ENCODE measurements around the gene ETAA1. TPM values are rescaled to one million over a fixed set of nuclear protein-coding genes. Genes with fewer than 3 reads are reported as not detected.

ETAA1 gene
- total RNA-seq, 1 donor from 2014 or later = 21.2 TPM

DNA sequence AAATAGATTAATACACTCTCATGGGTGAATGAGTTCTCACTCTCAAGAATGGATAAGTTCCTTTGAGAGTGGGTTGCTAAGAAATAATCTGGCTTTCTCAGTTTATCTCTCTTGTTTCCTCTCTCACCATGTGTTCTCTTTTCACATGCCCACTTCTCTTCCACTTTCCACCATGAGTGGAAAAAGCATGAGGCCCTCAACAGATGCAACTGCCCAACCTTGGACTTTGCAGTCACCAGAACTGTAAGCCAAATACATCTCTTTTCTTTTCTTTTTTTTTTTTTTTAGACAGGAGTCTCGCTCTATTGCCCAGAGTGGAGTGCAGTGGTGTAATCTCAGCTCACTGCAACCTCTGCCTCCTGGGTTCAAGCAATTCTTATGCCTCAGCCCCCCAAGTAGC, 18.1 kb upstream of the ETAA1 start:
- Histone ChIP-seq H3K36me3 (ENCODE audit: control insufficient read depth, insufficient read depth, low read length) (no peaks in the 10 kb centered on the region), H3K27me3 (ENCODE audit: control insufficient read depth, insufficient read depth, low read length) (no peaks in the 10 kb centered on the region), H3K4me3 (ENCODE audit: low read depth, low read length) (no peak overlapping the region)
- TF ChIP-seq, protein P1, sequence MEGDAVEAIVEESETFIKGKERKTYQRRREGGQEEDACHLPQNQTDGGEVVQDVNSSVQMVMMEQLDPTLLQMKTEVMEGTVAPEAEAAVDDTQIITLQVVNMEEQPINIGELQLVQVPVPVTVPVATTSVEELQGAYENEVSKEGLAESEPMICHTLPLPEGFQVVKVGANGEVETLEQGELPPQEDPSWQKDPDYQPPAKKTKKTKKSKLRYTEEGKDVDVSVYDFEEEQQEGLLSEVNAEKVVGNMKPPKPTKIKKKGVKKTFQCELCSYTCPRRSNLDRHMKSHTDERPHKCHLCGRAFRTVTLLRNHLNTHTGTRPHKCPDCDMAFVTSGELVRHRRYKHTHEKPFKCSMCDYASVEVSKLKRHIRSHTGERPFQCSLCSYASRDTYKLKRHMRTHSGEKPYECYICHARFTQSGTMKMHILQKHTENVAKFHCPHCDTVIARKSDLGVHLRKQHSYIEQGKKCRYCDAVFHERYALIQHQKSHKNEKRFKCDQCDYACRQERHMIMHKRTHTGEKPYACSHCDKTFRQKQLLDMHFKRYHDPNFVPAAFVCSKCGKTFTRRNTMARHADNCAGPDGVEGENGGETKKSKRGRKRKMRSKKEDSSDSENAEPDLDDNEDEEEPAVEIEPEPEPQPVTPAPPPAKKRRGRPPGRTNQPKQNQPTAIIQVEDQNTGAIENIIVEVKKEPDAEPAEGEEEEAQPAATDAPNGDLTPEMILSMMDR (IDR thresholded peaks at IDR 0.05; ENCODE audit: insufficient read depth, low read length, poor library complexity, severe bottlenecking) = no peak
- DNase-seq (ENCODE audit: low read depth) = no peak

DNA sequence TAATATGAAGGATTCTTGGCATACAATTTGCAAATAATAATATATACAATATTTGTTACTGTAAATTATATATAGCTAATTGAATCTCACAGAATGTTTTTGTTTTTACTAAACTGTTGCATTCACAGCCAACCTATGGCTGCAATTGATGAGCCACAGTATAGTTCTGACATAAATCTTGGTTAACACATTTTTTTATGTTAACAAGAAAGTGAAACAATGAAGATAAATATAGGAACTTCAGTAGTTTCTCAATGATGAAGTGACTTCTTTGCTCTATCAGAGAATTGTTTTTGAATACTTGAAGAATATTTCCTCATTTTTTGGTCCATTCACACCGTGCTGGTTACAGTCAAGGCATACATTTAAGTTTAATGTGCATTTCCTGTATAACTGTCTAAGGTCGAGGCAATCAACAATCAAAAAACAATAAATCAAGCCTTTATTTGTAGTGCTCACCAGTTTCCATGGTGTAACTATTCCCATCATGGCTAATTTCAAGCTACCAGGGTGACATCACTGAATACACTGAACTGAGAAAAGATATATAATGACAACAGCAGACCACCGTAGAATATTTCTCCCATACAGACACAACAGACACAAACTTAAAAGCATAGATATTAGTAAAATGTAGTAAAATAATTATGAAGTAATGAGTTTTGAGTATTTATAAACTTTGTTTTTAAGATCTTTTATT, 12.9 kb upstream of the ETAA1 start:
- Histone ChIP-seq H3K4me3 (ENCODE audit: low read depth, low read length) (no peak overlapping the region), H3K36me3 (ENCODE audit: control insufficient read depth, insufficient read depth, low read length) (no peaks in the 10 kb centered on the region), H3K27me3 (ENCODE audit: control insufficient read depth, insufficient read depth, low read length) (no peaks in the 10 kb centered on the region)
- TF ChIP-seq, protein P1 (IDR thresholded peaks at IDR 0.05; ENCODE audit: insufficient read depth, low read length, poor library complexity, severe bottlenecking) = no peak
- DNase-seq (ENCODE audit: low read depth) = no peak

DNA sequence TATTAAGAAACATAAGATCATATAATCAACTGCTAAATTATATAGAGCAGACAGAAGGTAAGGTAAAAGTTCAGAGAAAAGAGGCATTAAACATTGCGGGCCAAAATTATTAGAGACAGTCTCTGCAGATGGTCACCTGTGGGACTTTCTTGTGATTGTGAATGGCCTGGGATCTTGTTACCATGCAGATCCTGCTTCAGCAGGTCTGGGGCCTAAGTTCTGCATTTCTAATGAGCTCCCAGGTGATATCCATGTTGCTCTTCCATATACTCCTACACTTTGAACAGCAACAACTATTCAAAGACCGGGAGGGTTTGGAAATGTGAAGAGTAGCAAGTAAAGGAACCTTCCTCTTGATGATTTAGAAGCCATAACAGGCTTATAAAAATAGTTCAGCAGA, 8.5 kb upstream of the ETAA1 start:
- TF ChIP-seq, protein P1 (IDR thresholded peaks at IDR 0.05; ENCODE audit: insufficient read depth, low read length, poor library complexity, severe bottlenecking) = no peak
- Histone ChIP-seq H3K27me3 (ENCODE audit: control insufficient read depth, insufficient read depth, low read length) (no peaks in the 10 kb centered on the region), H3K36me3 (ENCODE audit: control insufficient read depth, insufficient read depth, low read length) (no peaks in the 10 kb centered on the region), H3K4me3 (ENCODE audit: low read depth, low read length) (no peak overlapping the region)
- DNase-seq (ENCODE audit: low read depth) = no peak

DNA sequence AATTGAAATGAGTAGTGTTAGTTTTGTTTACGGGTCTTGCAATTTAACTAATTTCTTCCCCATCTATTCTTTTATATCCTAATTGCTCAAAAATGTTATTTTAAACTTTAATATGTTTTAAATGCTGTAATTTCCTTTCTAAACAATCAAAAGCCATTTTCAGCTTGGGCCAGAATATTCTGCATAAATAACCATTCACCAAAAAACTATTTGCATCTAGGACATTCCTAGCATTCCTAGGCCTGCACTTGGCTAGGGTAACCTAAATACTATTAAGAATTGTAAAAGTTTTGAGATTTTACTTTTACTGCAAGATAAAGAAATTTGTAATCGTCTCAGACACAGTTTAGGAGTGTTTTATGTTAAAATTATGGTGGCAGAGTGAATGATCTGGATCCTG, 7.8 kb upstream of the ETAA1 start:
- Histone ChIP-seq H3K27me3 (ENCODE audit: control insufficient read depth, insufficient read depth, low read length) (no peaks in the 10 kb centered on the region), H3K36me3 (ENCODE audit: control insufficient read depth, insufficient read depth, low read length) (no peaks in the 10 kb centered on the region), H3K4me3 (ENCODE audit: low read depth, low read length) (no peak overlapping the region)
- TF ChIP-seq, protein P1 (IDR thresholded peaks at IDR 0.05; ENCODE audit: insufficient read depth, low read length, poor library complexity, severe bottlenecking) = no peak
- no peak for DNase-seq (ENCODE audit: low read depth)

DNA sequence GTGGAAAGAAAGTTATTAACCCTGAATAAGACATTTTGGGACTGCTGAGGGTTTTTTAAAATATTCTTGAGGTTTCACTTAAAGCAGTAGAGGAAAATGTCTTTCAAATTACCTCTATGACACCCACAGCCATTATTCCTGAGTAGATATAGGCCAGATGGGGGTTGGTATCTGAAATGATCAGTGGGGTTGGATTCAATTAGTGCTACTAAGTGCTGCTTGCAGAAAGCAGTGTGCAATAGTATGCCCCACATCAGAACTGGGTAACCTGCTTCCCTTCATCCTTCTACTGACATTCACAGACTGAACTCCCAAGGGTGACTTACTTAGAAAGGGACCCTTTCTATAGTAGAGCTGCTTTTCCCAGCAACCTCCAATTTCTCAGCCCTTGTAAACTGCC, 7.3 kb upstream of the ETAA1 start:
- H3K36me3 ChIP-seq (ENCODE audit: control insufficient read depth, insufficient read depth, low read length) = no peaks in the 10 kb centered on the region
- DNase-seq (ENCODE audit: low read depth) = no peak
- TF ChIP-seq, protein P1 (IDR thresholded peaks at IDR 0.05; ENCODE audit: insufficient read depth, low read length, poor library complexity, severe bottlenecking) = no peak
- H3K4me3 ChIP-seq (ENCODE audit: low read depth, low read length) = no peak overlapping the region
- H3K27me3 ChIP-seq (ENCODE audit: control insufficient read depth, insufficient read depth, low read length) = no peaks in the 10 kb centered on the region

DNA sequence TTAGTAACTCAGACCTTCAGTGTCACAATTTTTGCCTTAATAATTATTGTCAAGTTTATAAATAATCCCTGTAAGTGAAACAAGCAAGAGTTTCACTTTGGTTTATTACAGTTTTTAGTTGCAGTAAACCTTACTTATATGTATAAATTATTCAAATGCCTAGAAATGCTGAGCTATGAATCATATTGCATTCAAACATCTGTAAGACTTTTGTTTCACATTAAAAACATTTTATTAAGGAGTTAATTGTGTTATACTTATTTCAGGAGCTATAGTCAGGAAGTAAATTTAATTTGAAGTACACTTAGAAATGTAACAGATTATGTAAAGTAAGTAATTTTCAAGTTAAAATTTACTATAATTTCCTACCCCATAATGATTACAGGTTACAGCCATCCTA, 3.9 kb upstream of the ETAA1 start:
- TF ChIP-seq, protein P1 (IDR thresholded peaks at IDR 0.05; ENCODE audit: insufficient read depth, low read length, poor library complexity, severe bottlenecking) = no peak
- Histone ChIP-seq H3K36me3 (ENCODE audit: control insufficient read depth, insufficient read depth, low read length) (no peaks in the 10 kb centered on the region), H3K27me3 (ENCODE audit: control insufficient read depth, insufficient read depth, low read length) (no peaks in the 10 kb centered on the region), H3K4me3 (ENCODE audit: low read depth, low read length) (no peak overlapping the region)
- no peak for DNase-seq (ENCODE audit: low read depth)
